Adrenal gland (tissue), 5 donors: ENCODE results near the gene TCF15.

Experiments used
- POLR2A ChIP-seq, 2 donors: fragments of 450-650 bp; IDR thresholded peaks; one replicate each; pipeline ENCODE4 v1.6.1; 2017; ENCODE audit warnings: antibody characterized with exemption in 2 of 2, mild to moderate bottlenecking in 2 of 2, moderate library complexity in 1 of 2
- TF ChIP-seq, protein P1 (sequence below), 6 experiments: fragments of 450-650 bp in 4 of 6; fragments of 200-600 bp in 2 of 6; sonication (generic) in 1 of 6; IDR thresholded peaks; 1 replicate in 5 of 6; 2 replicates in 1 of 6; pipeline versions ENCODE4 v1.5.1 to v1.8.0; 2016 to 2021; ENCODE audit warnings: antibody characterized with exemption in 6 of 6, mild to moderate bottlenecking in 2 of 6, moderate library complexity in 1 of 6
- donor health status: DM: no; HTN: no; CAD: no.

DNA sequence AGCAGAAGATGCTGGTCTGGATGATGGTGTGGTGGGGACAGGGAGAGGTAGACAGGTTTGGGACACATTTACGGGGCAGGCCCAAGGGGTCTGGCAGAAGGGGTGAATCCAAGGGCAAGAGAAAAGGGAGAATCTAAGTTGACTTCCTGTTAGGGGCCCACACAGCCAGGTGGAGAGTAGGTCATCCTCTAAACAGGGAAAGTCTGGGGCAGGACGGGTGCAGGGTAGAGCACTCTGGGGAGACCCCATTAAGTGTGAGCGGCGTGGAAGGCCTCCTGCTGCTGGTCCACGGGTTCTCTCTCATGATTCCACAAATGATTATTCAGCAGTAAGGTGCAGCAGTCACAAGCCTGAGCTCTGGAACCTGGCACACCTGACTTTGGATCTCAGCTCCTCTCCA, 40.2 kb upstream of the TCF15 start:
- TF ChIP-seq, protein P1, sequence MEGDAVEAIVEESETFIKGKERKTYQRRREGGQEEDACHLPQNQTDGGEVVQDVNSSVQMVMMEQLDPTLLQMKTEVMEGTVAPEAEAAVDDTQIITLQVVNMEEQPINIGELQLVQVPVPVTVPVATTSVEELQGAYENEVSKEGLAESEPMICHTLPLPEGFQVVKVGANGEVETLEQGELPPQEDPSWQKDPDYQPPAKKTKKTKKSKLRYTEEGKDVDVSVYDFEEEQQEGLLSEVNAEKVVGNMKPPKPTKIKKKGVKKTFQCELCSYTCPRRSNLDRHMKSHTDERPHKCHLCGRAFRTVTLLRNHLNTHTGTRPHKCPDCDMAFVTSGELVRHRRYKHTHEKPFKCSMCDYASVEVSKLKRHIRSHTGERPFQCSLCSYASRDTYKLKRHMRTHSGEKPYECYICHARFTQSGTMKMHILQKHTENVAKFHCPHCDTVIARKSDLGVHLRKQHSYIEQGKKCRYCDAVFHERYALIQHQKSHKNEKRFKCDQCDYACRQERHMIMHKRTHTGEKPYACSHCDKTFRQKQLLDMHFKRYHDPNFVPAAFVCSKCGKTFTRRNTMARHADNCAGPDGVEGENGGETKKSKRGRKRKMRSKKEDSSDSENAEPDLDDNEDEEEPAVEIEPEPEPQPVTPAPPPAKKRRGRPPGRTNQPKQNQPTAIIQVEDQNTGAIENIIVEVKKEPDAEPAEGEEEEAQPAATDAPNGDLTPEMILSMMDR (IDR thresholded peaks at IDR 0.05): no peak
- TF ChIP-seq POLR2A (IDR thresholded peaks at IDR 0.05): no peak
